Measurements from ENCODE around the gene CHRM4.

CHRM4 gene

DNA sequence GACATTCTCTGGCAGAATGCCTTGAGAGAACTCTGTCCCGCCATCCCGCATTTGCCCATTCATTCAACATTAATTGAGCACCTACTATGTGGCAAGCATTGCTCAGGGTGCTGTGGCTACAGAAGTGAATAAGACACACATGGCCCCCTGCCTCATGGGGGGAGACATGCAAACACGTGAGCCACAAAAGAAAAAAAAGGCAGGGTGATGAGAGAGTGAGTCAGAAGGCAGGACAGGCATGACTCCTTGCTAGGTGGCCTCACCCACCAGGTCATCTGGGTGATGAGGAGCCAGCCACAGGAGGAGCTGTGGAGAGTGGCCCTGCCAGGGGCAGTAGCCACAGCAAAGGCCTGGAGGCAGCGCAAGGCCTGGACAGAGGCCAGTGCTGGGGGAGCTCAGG is 4.9 kb downstream of the CHRM4 start:
- Histone ChIP-seq H3K27me3 (replicated peaks in 2 of 5; ENCODE audit: control insufficient read depth in 4 of 5, insufficient read depth in 5 of 5, low read length in 4 of 5) (peaks cover 0 to 40% (median 21%) of the 10 kb centered on the region in 5 experiments), H3K4me1 (ENCODE audit: control extremely low read depth in 1 of 4, control insufficient read depth in 4 of 4, insufficient read depth in 4 of 4, low read length in 3 of 4) (peaks cover 0 to 59% (median 53%) of the 10 kb centered on the region in 4 experiments), H3K9me3 (ENCODE audit: control extremely low read depth in 1 of 5, control insufficient read depth in 4 of 5, insufficient read depth in 2 of 5, low read depth in 1 of 5, low read length in 4 of 5) (no peaks in the 10 kb centered on the region), H3K36me3 (ENCODE audit: control insufficient read depth in 4 of 4, insufficient read depth in 4 of 4, low read length in 3 of 4) (no peaks in the 10 kb centered on the region), H3K4me3 (ENCODE audit: control insufficient read depth in 1 of 7, extremely low read depth in 1 of 7, insufficient read depth in 4 of 7, low read depth in 2 of 7, low read length in 6 of 7) (no peak overlapping the region), H3K27ac (ENCODE audit: insufficient read depth in 1 of 2, low read depth in 1 of 2, low read length in 2 of 2, poor library complexity in 1 of 2, severe bottlenecking in 2 of 2) (no peak overlapping the region)
- 100% methylated on average over 2 of the region's 4 CpGs for WGBS (ENCODE audit: insufficient coverage)
- ChIA-PET POLR2A (no interaction called here), CTCF (interaction anchor here (0.9 to 9.3 kb wide), 6 partner anchors 8 to 143 kb away, joined by 3 to 52 read pairs (median 7); no protein-coding TSS in a partner anchor)
- no peak for DNase-seq

GRCh38 chr11:46386005-46386578 is 5.5 kb downstream of the CHRM4 start:
- H3K36me3 ChIP-seq (ENCODE audit: control insufficient read depth in 4 of 4, insufficient read depth in 4 of 4, low read length in 3 of 4) = no peaks in the 10 kb centered on the region
- WGBS (ENCODE audit: insufficient coverage) = 97% methylated on average over 23 of the region's 25 CpGs
- peaks cover 0 to 35% (median 19%) of the 10 kb centered on the region in 5 experiments for H3K27me3 ChIP-seq (replicated peaks in 2 of 5; ENCODE audit: control insufficient read depth in 4 of 5, insufficient read depth in 5 of 5, low read length in 4 of 5)
- H3K9me3 ChIP-seq (ENCODE audit: control extremely low read depth in 1 of 5, control insufficient read depth in 4 of 5, insufficient read depth in 2 of 5, low read depth in 1 of 5, low read length in 4 of 5) = no peaks in the 10 kb centered on the region
- H3K4me3 ChIP-seq (ENCODE audit: control insufficient read depth in 1 of 7, extremely low read depth in 1 of 7, insufficient read depth in 4 of 7, low read depth in 2 of 7, low read length in 6 of 7) = no peak overlapping the region
- POLR2A ChIA-PET = no interaction called here
- peaks cover 0 to 55% (median 51%) of the 10 kb centered on the region in 4 experiments for H3K4me1 ChIP-seq (ENCODE audit: control extremely low read depth in 1 of 4, control insufficient read depth in 4 of 4, insufficient read depth in 4 of 4, low read length in 3 of 4)
- no peak overlapping the region for H3K27ac ChIP-seq (ENCODE audit: insufficient read depth in 1 of 2, low read depth in 1 of 2, low read length in 2 of 2, poor library complexity in 1 of 2, severe bottlenecking in 2 of 2)
- CTCF ChIA-PET = interaction anchor here (0.9 to 9.3 kb wide), 3 partner anchors 17 to 72 kb away, joined by 3 to 52 read pairs (median 3); no protein-coding TSS in a partner anchor
- no peak for DNase-seq

DNA sequence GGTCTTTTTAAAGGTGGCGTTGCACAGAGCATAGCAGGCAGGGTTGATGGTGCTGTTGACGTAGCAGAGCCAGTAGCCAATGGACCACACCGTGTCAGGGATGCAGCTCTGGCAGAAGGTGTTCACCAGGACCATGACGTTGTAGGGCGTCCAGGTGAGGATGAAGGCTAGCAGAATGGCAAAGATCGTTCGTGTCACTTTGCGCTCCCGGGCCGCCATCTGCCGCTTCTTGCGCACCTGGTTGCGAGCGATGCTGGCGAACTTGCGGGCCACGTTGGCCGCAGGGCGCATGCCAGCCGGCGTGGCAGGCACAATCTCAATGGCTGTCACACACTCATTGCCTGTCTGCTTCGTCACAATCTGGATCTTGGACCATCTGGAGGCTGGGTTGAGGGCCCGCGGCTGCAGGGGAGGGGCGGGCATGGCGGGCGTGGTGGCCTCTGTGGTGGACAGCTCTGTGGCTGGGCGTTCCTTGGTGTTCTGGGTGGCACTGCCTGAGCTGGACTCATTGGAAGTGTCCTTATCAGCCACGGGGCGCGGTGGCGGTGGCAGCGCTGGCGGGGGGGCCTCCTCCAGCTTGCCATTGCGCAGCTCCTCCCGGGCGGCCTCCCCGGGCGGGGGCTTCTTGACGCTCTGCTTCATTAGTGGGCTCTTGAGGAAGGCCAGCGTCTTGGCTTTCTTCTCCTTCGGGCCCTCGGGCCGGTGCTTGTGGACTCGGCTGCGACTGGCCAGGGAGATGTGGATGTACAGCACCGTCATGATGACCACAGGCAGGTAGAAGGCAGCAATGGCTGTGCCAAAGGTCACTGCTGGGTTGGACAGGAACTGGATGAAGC is 6.2 kb downstream of the CHRM4 start:
- Histone ChIP-seq H3K27me3 (replicated peaks in 2 of 5; ENCODE audit: control insufficient read depth in 4 of 5, insufficient read depth in 5 of 5, low read length in 4 of 5) (peaks cover 0 to 28% (median 16%) of the 10 kb centered on the region in 5 experiments), H3K36me3 (ENCODE audit: control insufficient read depth in 4 of 4, insufficient read depth in 4 of 4, low read length in 3 of 4) (no peaks in the 10 kb centered on the region), H3K4me1 (ENCODE audit: control extremely low read depth in 1 of 4, control insufficient read depth in 4 of 4, insufficient read depth in 4 of 4, low read length in 3 of 4) (peaks cover 0 to 54% (median 50%) of the 10 kb centered on the region in 4 experiments), H3K27ac (ENCODE audit: insufficient read depth in 1 of 2, low read depth in 1 of 2, low read length in 2 of 2, poor library complexity in 1 of 2, severe bottlenecking in 2 of 2) (no peak overlapping the region), H3K4me3 (ENCODE audit: control insufficient read depth in 1 of 7, extremely low read depth in 1 of 7, insufficient read depth in 4 of 7, low read depth in 2 of 7, low read length in 6 of 7) (no peak overlapping the region), H3K9me3 (ENCODE audit: control extremely low read depth in 1 of 5, control insufficient read depth in 4 of 5, insufficient read depth in 2 of 5, low read depth in 1 of 5, low read length in 4 of 5) (no peaks in the 10 kb centered on the region)
- POLR2A ChIA-PET = no interaction called here
- DNase-seq = no peak
- WGBS (ENCODE audit: insufficient coverage) = 96% methylated on average over 45 of the region's 47 CpGs
- CTCF ChIA-PET = interaction anchor here (9.3 kb wide), 1 partner anchor 17 kb away, joined by 52 read pairs; no protein-coding TSS in a partner anchor

DNA sequence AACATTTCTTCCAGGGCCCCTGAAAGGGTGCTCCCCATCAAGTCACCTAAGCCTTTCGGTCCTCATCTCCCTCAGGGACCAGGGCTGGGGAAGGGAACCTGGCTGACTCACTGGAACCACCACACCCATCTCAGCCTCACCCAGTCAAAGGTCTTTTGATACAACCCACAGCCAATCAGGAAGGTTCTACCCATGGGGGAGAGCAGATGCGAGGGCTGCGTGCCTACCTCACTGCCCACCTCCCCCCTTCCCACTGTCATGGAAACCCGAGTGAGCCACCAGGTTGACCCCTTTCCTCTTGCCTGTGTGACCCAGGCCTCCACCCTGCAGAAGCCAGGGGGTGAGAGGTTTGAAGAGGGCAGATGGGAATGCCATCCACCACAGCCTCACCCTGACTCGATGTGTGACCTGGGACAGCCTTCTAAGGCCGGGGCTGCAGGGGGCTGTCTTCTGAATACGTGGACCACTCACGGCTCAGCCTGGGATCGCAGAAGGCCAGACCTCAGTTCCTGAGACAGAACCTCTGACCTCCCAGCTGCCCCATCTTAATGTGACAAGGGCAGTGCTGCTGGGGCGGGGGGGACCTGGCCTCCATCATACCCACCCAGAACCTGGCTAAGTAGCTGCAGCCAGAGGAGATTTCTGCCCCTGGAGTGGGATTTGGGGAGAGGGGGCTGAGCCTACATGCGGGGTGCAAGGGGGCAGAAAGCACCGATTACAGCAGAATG is 7.4 kb downstream of the CHRM4 start:
- Histone ChIP-seq H3K4me3 (ENCODE audit: control insufficient read depth in 1 of 7, extremely low read depth in 1 of 7, insufficient read depth in 4 of 7, low read depth in 2 of 7, low read length in 6 of 7) (no peak overlapping the region), H3K4me1 (ENCODE audit: control extremely low read depth in 1 of 4, control insufficient read depth in 4 of 4, insufficient read depth in 4 of 4, low read length in 3 of 4) (peaks cover 0 to 51% (median 43%) of the 10 kb centered on the region in 4 experiments), H3K27me3 (replicated peaks in 2 of 5; ENCODE audit: control insufficient read depth in 4 of 5, insufficient read depth in 5 of 5, low read length in 4 of 5) (peaks cover 0 to 16% (median 8%) of the 10 kb centered on the region in 5 experiments), H3K27ac (ENCODE audit: insufficient read depth in 1 of 2, low read depth in 1 of 2, low read length in 2 of 2, poor library complexity in 1 of 2, severe bottlenecking in 2 of 2) (no peak overlapping the region), H3K36me3 (ENCODE audit: control insufficient read depth in 4 of 4, insufficient read depth in 4 of 4, low read length in 3 of 4) (peaks cover 0 to 4% (median 1%) of the 10 kb centered on the region in 4 experiments), H3K9me3 (ENCODE audit: control extremely low read depth in 1 of 5, control insufficient read depth in 4 of 5, insufficient read depth in 2 of 5, low read depth in 1 of 5, low read length in 4 of 5) (no peaks in the 10 kb centered on the region)
- DNase-seq = no peak
- CTCF ChIA-PET = no interaction called here
- 95% methylated on average over 11 of the region's 12 CpGs for WGBS (ENCODE audit: insufficient coverage)
- POLR2A ChIA-PET = no interaction called here

DNA sequence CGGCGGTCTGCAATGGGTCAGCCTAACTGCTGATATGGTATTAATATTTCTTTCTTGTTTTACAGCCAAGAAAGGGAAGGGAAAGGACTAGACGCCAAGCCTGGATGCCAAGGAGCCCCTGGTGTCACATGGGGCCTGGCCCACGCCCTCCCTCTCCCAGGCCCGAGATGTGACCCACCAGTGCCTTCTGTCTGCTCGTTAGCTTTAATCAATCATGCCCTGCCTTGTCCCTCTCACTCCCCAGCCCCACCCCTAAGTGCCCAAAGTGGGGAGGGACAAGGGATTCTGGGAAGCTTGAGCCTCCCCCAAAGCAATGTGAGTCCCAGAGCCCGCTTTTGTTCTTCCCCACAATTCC is 8.2 kb downstream of the CHRM4 start:
- POLR2A ChIA-PET = no interaction called here

GRCh38 chr11:46382646-46383403 is 8.8 kb downstream of the CHRM4 start:
- CTCF ChIA-PET = interaction anchor here (0.5 to 1.0 kb wide), 2 partner anchors 67 to 272 kb away, joined by 3 read pairs; no protein-coding TSS in a partner anchor
- peak overlapping the region in 4 of 7 experiments; percentile 49 to 80 (median 72) for H3K4me3 ChIP-seq (ENCODE audit: control insufficient read depth in 1 of 7, extremely low read depth in 1 of 7, insufficient read depth in 4 of 7, low read depth in 2 of 7, low read length in 6 of 7)
- H3K9me3 ChIP-seq (ENCODE audit: control extremely low read depth in 1 of 5, control insufficient read depth in 4 of 5, insufficient read depth in 2 of 5, low read depth in 1 of 5, low read length in 4 of 5) = no peaks in the 10 kb centered on the region
- POLR2A ChIA-PET = interaction anchor here (0.6 kb wide), 1 partner anchor 24 kb away, joined by 3 read pairs; no protein-coding TSS in a partner anchor
- peaks cover 2 to 14% (median 10%) of the 10 kb centered on the region in 4 experiments for H3K36me3 ChIP-seq (ENCODE audit: control insufficient read depth in 4 of 4, insufficient read depth in 4 of 4, low read length in 3 of 4)
- peaks cover 0 to 4% (median 0%) of the 10 kb centered on the region in 5 experiments for H3K27me3 ChIP-seq (replicated peaks in 2 of 5; ENCODE audit: control insufficient read depth in 4 of 5, insufficient read depth in 5 of 5, low read length in 4 of 5)
- H3K4me1 ChIP-seq (ENCODE audit: control extremely low read depth in 1 of 4, control insufficient read depth in 4 of 4, insufficient read depth in 4 of 4, low read length in 3 of 4) = peaks cover 0 to 39% (median 33%) of the 10 kb centered on the region in 4 experiments
- no peak for DNase-seq
- no peak overlapping the region for H3K27ac ChIP-seq (ENCODE audit: insufficient read depth in 1 of 2, low read depth in 1 of 2, low read length in 2 of 2, poor library complexity in 1 of 2, severe bottlenecking in 2 of 2)
- WGBS (ENCODE audit: insufficient coverage) = 64% methylated on average over 12 of the region's 18 CpGs

More for the DNA sequence above, 8.2 kb downstream of the CHRM4 start:
- Histone ChIP-seq H3K27ac (ENCODE audit: insufficient read depth in 1 of 2, low read depth in 1 of 2, low read length in 2 of 2, poor library complexity in 1 of 2, severe bottlenecking in 2 of 2) (no peak overlapping the region), H3K4me3 (ENCODE audit: control insufficient read depth in 1 of 7, extremely low read depth in 1 of 7, insufficient read depth in 4 of 7, low read depth in 2 of 7, low read length in 6 of 7) (no peak overlapping the region), H3K36me3 (ENCODE audit: control insufficient read depth in 4 of 4, insufficient read depth in 4 of 4, low read length in 3 of 4) (peaks cover 0 to 8% (median 4%) of the 10 kb centered on the region in 4 experiments), H3K27me3 (replicated peaks in 2 of 5; ENCODE audit: control insufficient read depth in 4 of 5, insufficient read depth in 5 of 5, low read length in 4 of 5) (peaks cover 0 to 8% (median 1%) of the 10 kb centered on the region in 5 experiments), H3K4me1 (ENCODE audit: control extremely low read depth in 1 of 4, control insufficient read depth in 4 of 4, insufficient read depth in 4 of 4, low read length in 3 of 4) (peaks cover 0 to 44% (median 39%) of the 10 kb centered on the region in 4 experiments), H3K9me3 (ENCODE audit: control extremely low read depth in 1 of 5, control insufficient read depth in 4 of 5, insufficient read depth in 2 of 5, low read depth in 1 of 5, low read length in 4 of 5) (no peaks in the 10 kb centered on the region)
- DNase-seq = no peak
- WGBS (ENCODE audit: insufficient coverage) = 100% methylated on average over 4 of the region's 7 CpGs
- CTCF ChIA-PET = interaction anchor here (0.5 to 1.0 kb wide), 2 partner anchors 67 to 273 kb away, joined by 3 read pairs; no protein-coding TSS in a partner anchor
